ENCODE results near the gene KLHL12.

The KLHL12 gene

DNA sequence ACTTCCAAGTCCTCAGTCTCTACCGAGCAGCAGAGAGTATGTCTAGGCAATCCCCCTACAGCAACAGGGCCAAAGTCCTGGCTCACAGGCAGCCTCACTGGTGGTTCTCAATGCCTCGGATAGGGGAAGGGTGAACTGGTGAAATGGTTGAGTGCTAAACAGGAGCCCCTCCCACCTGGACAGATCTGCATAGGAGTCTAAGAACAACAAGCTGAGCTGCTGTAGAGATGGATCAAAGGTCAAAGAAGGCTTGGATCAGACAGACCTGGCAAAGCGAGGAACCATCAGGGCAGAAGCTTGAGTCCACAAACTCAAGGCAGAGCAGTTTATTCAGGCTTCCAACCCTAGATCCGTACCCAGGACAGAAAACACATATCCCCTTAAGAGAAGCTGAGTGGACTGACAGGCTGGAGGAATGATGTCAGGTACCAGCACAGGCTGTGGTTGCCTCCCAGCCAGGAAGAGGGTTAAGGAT, 69.9 kb downstream of the KLHL12 start:
- H2AFZ ChIP-seq (ENCODE audit: low read length), result no peak overlapping the region
- peaks cover 12% of the 10 kb centered on the region for H3K4me1 ChIP-seq (ENCODE audit: insufficient read depth, low read length, severe bottlenecking)
- peaks cover 7% of the 10 kb centered on the region; the same call in 1 of the 2 replicates for H3K27me3 ChIP-seq (ENCODE audit: insufficient read depth, low read length)
- no peaks in the 10 kb centered on the region for H3K79me2 ChIP-seq (ENCODE audit: insufficient read depth, low read length)
- H3K9me2 ChIP-seq (ENCODE audit: low read depth, low read length), result no peaks in the 10 kb centered on the region
- no peak overlapping the region for H3K4me3 ChIP-seq (ENCODE audit: low read depth, low read length, poor library complexity, severe bottlenecking)
- H3K27ac ChIP-seq (ENCODE audit: low read depth, low read length, poor library complexity, severe bottlenecking), result no peak overlapping the region
- no peaks in the 10 kb centered on the region for H3F3A ChIP-seq (ENCODE audit: insufficient read depth, low read length)
- no peaks in the 10 kb centered on the region for H4K20me1 ChIP-seq (ENCODE audit: insufficient read depth, low read length)
- H3K36me3 ChIP-seq (ENCODE audit: insufficient read depth, low read length), result no peaks in the 10 kb centered on the region
- TF ChIP-seq EZH2 (IDR thresholded peaks at IDR 0.05; ENCODE audit: borderline replicate concordance, low read length), result no peak
- TF ChIP-seq, protein P1, sequence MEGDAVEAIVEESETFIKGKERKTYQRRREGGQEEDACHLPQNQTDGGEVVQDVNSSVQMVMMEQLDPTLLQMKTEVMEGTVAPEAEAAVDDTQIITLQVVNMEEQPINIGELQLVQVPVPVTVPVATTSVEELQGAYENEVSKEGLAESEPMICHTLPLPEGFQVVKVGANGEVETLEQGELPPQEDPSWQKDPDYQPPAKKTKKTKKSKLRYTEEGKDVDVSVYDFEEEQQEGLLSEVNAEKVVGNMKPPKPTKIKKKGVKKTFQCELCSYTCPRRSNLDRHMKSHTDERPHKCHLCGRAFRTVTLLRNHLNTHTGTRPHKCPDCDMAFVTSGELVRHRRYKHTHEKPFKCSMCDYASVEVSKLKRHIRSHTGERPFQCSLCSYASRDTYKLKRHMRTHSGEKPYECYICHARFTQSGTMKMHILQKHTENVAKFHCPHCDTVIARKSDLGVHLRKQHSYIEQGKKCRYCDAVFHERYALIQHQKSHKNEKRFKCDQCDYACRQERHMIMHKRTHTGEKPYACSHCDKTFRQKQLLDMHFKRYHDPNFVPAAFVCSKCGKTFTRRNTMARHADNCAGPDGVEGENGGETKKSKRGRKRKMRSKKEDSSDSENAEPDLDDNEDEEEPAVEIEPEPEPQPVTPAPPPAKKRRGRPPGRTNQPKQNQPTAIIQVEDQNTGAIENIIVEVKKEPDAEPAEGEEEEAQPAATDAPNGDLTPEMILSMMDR (IDR thresholded peaks at IDR 0.05; ENCODE audit: low read length), result no peak
- H3K4me2 ChIP-seq (ENCODE audit: low read length), result no peak overlapping the region
- no peak overlapping the region for H3K9ac ChIP-seq (ENCODE audit: low read length)
- H3K9me3 ChIP-seq (ENCODE audit: low read length), result no peaks in the 10 kb centered on the region

GRCh38 chr1:202856014-202856413, 71.0 kb downstream of the KLHL12 start:
- no peaks in the 10 kb centered on the region for H4K20me1 ChIP-seq (ENCODE audit: insufficient read depth, low read length)
- H3K27me3 ChIP-seq (ENCODE audit: insufficient read depth, low read length), result peaks cover 3% of the 10 kb centered on the region; the same call in 1 of the 2 replicates
- no peak overlapping the region for H3K27ac ChIP-seq (ENCODE audit: low read depth, low read length, poor library complexity, severe bottlenecking)
- H3K79me2 ChIP-seq (ENCODE audit: insufficient read depth, low read length), result no peaks in the 10 kb centered on the region
- no peaks in the 10 kb centered on the region for H3F3A ChIP-seq (ENCODE audit: insufficient read depth, low read length)
- no peak overlapping the region for H3K4me2 ChIP-seq (ENCODE audit: low read length)
- no peak overlapping the region for H3K4me3 ChIP-seq (ENCODE audit: low read depth, low read length, poor library complexity, severe bottlenecking)
- H3K4me1 ChIP-seq (ENCODE audit: insufficient read depth, low read length, severe bottlenecking), result peaks cover 2% of the 10 kb centered on the region
- H2AFZ ChIP-seq (ENCODE audit: low read length), result no peak overlapping the region
- no peak for TF ChIP-seq EZH2 (IDR thresholded peaks at IDR 0.05; ENCODE audit: borderline replicate concordance, low read length)
- TF ChIP-seq, protein P1 (IDR thresholded peaks at IDR 0.05; ENCODE audit: low read length), result no peak
- H3K9me3 ChIP-seq (ENCODE audit: low read length), result no peaks in the 10 kb centered on the region
- H3K9ac ChIP-seq (ENCODE audit: low read length), result no peak overlapping the region
- H3K9me2 ChIP-seq (ENCODE audit: low read depth, low read length), result no peaks in the 10 kb centered on the region
- H3K36me3 ChIP-seq (ENCODE audit: insufficient read depth, low read length), result no peaks in the 10 kb centered on the region

- no peak for TF ChIP-seq EZH2 (IDR thresholded peaks at IDR 0.05; ENCODE audit: borderline replicate concordance, low read length)
- TF ChIP-seq, protein P1 (IDR thresholded peaks at IDR 0.05; ENCODE audit: low read length), result no peak
- H3K9me2 ChIP-seq (ENCODE audit: low read depth, low read length), result no peaks in the 10 kb centered on the region
- no peak overlapping the region for H2AFZ ChIP-seq (ENCODE audit: low read length)
- no peaks in the 10 kb centered on the region for H3F3A ChIP-seq (ENCODE audit: insufficient read depth, low read length)
- no peaks in the 10 kb centered on the region for H3K79me2 ChIP-seq (ENCODE audit: insufficient read depth, low read length)
- H3K4me1 ChIP-seq (ENCODE audit: insufficient read depth, low read length, severe bottlenecking), result peaks cover 9% of the 10 kb centered on the region
- H4K20me1 ChIP-seq (ENCODE audit: insufficient read depth, low read length), result no peaks in the 10 kb centered on the region
- H3K9me3 ChIP-seq (ENCODE audit: low read length), result no peaks in the 10 kb centered on the region
- no peak overlapping the region for H3K4me3 ChIP-seq (ENCODE audit: low read depth, low read length, poor library complexity, severe bottlenecking)
- H3K27ac ChIP-seq (ENCODE audit: low read depth, low read length, poor library complexity, severe bottlenecking), result no peak overlapping the region
- no peak overlapping the region for H3K4me2 ChIP-seq (ENCODE audit: low read length)
- H3K9ac ChIP-seq (ENCODE audit: low read length), result no peak overlapping the region
- no peaks in the 10 kb centered on the region for H3K27me3 ChIP-seq (ENCODE audit: insufficient read depth, low read length)
- H3K36me3 ChIP-seq (ENCODE audit: insufficient read depth, low read length), result no peaks in the 10 kb centered on the region
Measured at GRCh38 chr1:202854787-202855186, 72.2 kb downstream of the KLHL12 start.

Measured in OCI-LY1 (cell line).